ENCODE measurements around the gene HUS1. TPM values are rescaled to one million over a fixed set of nuclear protein-coding genes. Genes with fewer than 3 reads are reported as not detected.

The HUS1 gene
- total and polyA plus RNA-seq, 2 of the 13 experiments (the other 11 are each of a cell fraction or from before 2014, with no cell fraction given), result 14.8 to 16.9 TPM

DNA sequence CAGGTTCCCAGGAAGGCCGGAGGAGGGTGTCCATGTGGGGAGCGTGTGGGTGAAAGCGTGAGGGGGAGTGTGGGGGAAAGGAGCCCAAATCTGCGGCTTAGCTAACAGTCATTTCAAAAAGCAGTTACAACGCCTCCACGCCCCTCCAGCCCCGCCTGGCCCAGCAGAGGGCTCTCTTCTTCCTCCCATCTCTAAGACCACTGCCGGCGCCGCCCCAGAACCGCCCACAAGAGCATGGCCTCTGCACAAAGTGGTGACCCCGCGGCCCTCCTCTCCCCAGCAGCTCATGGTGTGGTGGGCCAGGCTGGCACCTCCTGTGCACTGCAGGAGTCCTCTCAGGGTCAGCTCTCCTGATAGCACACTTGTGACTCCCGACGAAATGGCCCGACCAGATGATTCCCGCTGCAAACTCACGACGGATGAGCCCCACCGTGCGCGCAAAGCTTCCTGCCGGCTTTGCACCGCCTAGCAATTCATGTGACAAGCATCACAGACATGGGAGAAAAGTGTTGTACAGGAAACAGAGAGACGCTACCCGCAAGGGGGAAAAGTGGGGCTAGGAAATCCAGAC is 12.4 kb upstream of the HUS1 start (continued):
- TF ChIP-seq, protein P1, sequence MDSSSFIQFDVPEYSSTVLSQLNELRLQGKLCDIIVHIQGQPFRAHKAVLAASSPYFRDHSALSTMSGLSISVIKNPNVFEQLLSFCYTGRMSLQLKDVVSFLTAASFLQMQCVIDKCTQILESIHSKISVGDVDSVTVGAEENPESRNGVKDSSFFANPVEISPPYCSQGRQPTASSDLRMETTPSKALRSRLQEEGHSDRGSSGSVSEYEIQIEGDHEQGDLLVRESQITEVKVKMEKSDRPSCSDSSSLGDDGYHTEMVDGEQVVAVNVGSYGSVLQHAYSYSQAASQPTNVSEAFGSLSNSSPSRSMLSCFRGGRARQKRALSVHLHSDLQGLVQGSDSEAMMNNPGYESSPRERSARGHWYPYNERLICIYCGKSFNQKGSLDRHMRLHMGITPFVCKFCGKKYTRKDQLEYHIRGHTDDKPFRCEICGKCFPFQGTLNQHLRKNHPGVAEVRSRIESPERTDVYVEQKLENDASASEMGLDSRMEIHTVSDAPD (CRISPR knock-in tag; IDR thresholded peaks at IDR 0.05), result no peak
- TF ChIP-seq SMAD3 (CRISPR knock-in tag; IDR thresholded peaks at IDR 0.05), result no peak
- no peak for TF ChIP-seq CC2D1A (CRISPR knock-in tag; IDR thresholded peaks at IDR 0.05)
- no peak for TF ChIP-seq ARID2 (CRISPR knock-in tag; IDR thresholded peaks at IDR 0.05; ENCODE audit: borderline replicate concordance)
- TF ChIP-seq BHLHE40 (IDR thresholded peaks at IDR 0.05; ENCODE audit: low read length), result no peak
- no peak; the same call in 1 of the 2 replicates for TF ChIP-seq ETV5 (CRISPR knock-in tag; IDR thresholded peaks at IDR 0.05; ENCODE audit: borderline replicate concordance)
- TF ChIP-seq ZNF746 (CRISPR knock-in tag; IDR thresholded peaks at IDR 0.05), result no peak
- TF ChIP-seq NFYB (CRISPR knock-in tag; IDR thresholded peaks at IDR 0.05), result no peak
- TF ChIP-seq KLF12 (CRISPR knock-in tag; IDR thresholded peaks at IDR 0.05; ENCODE audit: borderline replicate concordance), result no peak
- no peak for TF ChIP-seq PCBP2 (optimal IDR thresholded peaks at IDR 0.05; ENCODE audit: low read depth, low read length, poor library complexity, severe bottlenecking)
- TF ChIP-seq, protein P2, sequence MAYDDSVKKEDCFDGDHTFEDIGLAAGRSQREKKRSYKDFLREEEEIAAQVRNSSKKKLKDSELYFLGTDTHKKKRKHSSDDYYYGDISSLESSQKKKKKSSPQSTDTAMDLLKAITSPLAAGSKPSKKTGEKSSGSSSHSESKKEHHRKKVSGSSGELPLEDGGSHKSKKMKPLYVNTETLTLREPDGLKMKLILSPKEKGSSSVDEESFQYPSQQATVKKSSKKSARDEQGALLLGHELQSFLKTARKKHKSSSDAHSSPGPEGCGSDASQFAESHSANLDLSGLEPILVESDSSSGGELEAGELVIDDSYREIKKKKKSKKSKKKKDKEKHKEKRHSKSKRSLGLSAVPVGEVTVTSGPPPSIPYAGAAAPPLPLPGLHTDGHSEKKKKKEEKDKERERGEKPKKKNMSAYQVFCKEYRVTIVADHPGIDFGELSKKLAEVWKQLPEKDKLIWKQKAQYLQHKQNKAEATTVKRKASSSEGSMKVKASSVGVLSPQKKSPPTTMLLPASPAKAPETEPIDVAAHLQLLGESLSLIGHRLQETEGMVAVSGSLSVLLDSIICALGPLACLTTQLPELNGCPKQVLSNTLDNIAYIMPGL (CRISPR knock-in tag; IDR thresholded peaks at IDR 0.05; ENCODE audit: borderline replicate concordance in 1 of 2, low read depth in 1 of 2), result peak; percentile 52 to 76; a peak in 2 of 4 replicates
- no peak for TF ChIP-seq TGIF2 (CRISPR knock-in tag; IDR thresholded peaks at IDR 0.05)
- TF ChIP-seq GTF2F1 (IDR thresholded peaks at IDR 0.05; ENCODE audit: low read length), result no peak
- TF ChIP-seq, protein P3, sequence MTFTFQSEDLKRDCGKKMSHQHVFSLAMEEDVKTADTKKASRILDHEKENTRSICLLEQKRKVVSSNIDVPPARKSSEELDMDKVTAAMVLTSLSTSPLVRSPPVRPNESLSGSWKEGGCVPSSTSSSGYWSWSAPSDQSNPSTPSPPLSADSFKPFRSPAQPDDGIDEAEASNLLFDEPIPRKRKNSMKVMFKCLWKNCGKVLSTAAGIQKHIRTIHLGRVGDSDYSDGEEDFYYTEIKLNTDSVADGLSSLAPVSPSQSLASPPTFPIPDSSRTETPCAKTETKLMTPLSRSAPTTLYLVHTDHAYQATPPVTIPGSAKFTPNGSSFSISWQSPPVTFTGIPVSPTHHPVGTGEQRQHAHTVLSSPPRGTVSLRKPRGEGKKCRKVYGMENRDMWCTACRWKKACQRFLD (CRISPR knock-in tag; IDR thresholded peaks at IDR 0.05; ENCODE audit: borderline replicate concordance), result no peak
- TF ChIP-seq ZNF430 (CRISPR knock-in tag; IDR thresholded peaks at IDR 0.05), result no peak; the same call in 1 of the 2 replicates
- no peak for TF ChIP-seq ATRX (CRISPR knock-in tag; IDR thresholded peaks at IDR 0.05; ENCODE audit: borderline replicate concordance)
- peak; percentile 58; the same call in 1 of the 2 replicates for TF ChIP-seq ZSCAN31 (CRISPR knock-in tag; IDR thresholded peaks at IDR 0.05; ENCODE audit: low read depth)
- no peak for TF ChIP-seq KLF9 (CRISPR knock-in tag; IDR thresholded peaks at IDR 0.05; ENCODE audit: low read depth)
- no peak for TF ChIP-seq RFXANK (CRISPR knock-in tag; IDR thresholded peaks at IDR 0.05)
- no peak for TF ChIP-seq POLR2G (IDR thresholded peaks at IDR 0.05; ENCODE audit: low read depth, low read length)
- TF ChIP-seq, protein P4, sequence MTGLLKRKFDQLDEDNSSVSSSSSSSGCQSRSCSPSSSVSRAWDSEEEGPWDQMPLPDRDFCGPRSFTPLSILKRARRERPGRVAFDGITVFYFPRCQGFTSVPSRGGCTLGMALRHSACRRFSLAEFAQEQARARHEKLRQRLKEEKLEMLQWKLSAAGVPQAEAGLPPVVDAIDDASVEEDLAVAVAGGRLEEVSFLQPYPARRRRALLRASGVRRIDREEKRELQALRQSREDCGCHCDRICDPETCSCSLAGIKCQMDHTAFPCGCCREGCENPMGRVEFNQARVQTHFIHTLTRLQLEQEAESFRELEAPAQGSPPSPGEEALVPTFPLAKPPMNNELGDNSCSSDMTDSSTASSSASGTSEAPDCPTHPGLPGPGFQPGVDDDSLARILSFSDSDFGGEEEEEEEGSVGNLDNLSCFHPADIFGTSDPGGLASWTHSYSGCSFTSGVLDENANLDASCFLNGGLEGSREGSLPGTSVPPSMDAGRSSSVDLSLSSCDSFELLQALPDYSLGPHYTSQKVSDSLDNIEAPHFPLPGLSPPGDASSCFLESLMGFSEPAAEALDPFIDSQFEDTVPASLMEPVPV (CRISPR knock-in tag; IDR thresholded peaks at IDR 0.05), result no peak
- TF ChIP-seq ZC3H4 (CRISPR knock-in tag; IDR thresholded peaks at IDR 0.05; ENCODE audit: borderline replicate concordance), result no peak
- 0 out of 2 replicates have a peak, but pooled peaks have one; percentile 31 for TF ChIP-seq ZNF788 (CRISPR knock-in tag; IDR thresholded peaks at IDR 0.05; ENCODE audit: borderline replicate concordance)
- no peak for TF ChIP-seq NR2C2 (CRISPR knock-in tag; IDR thresholded peaks at IDR 0.05; ENCODE audit: borderline replicate concordance)
- no peak for TF ChIP-seq SPEN (CRISPR knock-in tag; IDR thresholded peaks at IDR 0.05; ENCODE audit: low read depth)
- TF ChIP-seq GABPA (IDR thresholded peaks at IDR 0.05; ENCODE audit: low read depth, low read length), result no peak
- TF ChIP-seq GABPA (CRISPR knock-in tag; IDR thresholded peaks at IDR 0.05; ENCODE audit: low read depth), result no peak
